Fibroblast of peridontal ligament (primary cell): Measurements from ENCODE around the gene SEL1L2.

ENCODE experiments used
- DNase-seq: peaks from one replicate; pipeline ENCODE4 v3.0.0-alpha.2; 2010; ENCODE audit errors: extremely low read depth

SEL1L2 gene

DNA sequence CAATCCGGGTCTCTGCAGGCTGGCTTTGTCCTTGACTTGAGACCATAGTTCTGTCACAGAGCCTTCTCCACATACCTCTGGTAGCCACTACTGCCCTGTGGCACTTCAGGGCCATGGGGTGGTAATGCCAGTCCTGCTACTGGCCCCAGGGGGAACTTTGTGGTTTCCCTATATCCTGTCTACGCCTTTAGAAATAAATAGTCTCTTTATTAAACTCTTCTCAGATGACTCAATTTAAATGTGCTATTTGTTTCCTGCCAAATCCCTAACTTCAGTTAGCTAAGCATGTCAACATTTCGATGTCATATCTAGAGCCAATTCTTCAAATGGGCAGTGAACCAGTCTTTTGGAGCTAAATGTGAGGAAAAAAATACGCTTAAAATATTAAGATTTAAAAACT lies 60.1 kb downstream of the SEL1L2 start:
- DNase-seq, result no peak

DNA sequence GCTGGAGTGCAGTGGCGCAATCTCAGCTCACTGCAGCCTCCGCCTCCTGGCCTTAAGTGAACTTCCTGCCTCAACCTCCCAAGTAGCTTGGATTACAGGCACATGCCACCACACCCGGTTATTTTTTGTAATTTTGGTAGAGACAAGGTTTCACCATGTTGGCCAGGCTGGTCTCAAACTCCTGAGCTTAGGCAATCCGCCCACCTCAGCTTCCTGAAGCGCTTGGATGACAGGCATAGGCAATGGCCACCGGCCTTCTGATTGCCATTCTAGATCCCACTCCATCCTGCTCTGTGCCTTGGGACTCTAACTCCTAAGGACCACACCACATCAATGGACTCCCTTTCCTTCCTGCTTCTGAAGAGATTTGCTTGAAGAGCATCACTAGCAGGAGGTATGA lies 60.6 kb downstream of the SEL1L2 start:
- no peak for DNase-seq

DNA sequence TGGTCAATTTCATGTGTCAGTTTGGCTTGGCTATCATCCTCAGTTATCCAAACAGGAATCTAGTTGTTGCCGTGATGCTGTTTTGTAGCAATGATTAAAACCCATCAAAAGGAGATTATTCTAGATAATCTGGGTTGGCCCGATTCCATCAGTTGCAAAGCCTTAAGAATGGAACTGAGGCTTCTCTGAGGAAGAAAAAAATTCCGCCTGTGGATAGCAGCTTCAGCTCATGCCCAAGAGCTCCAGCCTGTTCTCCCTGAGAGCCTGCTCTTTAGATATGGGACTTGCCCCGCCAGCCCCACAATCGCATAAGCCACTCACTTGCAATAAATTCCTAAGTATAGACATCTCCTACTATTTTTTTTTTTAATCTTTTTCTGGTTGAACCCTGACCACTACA lies 61.5 kb downstream of the SEL1L2 start:
- DNase-seq, result no peak

DNA sequence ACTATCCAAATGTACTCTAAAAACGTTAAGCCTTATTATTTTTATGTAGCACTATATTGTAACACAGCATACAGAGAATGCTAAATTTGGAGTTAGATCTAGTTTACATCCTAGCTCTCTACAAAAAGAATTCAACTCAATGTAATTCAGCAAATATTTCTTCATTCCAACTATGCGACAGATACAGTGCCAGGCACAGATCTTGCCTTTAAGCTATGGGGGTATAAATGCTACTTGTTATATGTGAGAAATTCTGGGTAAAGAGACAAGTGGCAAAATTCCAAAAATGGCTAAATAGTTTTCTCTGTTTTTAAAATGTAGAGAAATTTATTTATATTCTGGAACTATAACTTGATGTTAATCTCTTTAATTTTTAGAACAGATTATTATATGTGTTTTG lies 63.2 kb downstream of the SEL1L2 start:
- no peak for DNase-seq

DNA sequence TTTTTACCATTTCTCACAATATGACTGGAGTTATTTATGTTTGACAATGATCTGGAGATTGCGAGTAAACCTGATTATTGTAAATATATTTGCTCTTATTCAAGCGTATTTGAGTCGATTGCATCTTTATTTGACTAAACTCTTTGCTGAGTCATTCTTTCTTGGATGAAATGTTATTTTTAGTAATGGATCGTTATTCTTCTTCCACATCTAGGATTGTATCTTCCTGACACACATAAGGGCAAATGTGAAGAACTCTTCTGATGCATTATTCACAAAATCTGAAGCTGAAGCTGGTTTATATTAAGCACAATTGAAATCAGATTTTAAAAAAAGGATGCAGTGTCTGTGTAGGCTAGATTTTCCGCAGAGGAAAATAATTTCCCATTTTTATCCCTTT lies 68.2 kb downstream of the SEL1L2 start:
- DNase-seq, result no peak

DNA sequence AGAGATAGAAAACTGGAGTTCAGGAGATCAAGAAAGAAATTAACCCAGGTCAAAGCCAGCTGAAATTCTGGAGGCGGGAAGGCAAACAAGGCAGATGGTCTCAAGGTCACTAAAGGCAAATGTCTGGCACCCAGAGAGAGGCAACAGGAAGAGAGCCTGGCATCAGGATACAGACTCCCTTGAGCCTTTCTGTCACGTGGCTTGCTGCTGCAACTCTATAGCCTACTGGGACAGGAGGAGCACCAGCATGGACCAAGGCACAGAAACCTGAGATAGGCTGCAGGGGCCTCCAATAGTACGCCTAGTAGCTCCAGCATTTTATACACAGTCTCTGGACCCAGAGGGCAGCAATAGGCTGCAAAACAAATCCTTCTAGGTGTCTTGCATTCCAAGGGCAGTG lies 75.1 kb downstream of the SEL1L2 start:
- DNase-seq, result no peak

DNA sequence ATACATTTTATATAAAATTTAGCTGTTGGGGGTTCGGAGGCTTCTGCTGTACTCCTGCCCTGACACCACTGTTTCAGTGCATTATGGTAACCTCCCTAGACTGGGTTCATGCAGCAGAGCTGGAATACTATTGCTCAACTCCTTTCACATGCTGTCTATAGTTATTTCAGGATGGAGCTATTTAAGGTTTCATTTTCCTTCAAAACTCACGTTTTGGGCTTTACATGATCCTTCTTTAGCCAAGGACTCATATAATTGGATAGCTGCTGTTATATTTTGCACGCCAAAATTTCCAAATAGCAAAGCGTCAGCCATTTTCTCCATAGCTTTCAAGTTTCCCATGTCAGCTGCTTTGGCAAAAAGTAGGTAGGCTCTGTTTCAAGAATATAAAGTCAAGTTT lies 76.8 kb downstream of the SEL1L2 start:
- no peak for DNase-seq

DNA sequence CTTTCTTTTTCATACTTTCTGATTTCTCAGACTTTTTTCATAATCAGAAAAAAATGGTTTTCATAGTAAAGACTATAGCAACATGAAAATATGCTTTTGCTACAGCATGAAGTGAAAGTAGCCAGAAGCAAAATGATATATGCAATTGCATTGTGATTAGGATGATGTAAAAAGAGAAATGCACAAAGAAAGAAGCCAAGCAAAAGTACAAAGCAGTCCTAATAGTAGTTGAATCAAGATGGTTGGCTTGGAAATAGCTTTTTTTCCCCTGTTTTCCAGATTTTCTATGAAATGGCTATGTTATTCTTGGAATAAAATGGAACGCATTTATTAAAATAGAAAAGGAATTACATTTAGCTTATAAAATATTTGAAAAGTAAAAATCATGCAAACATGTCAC lies 77.3 kb downstream of the SEL1L2 start:
- DNase-seq, result no peak

DNA sequence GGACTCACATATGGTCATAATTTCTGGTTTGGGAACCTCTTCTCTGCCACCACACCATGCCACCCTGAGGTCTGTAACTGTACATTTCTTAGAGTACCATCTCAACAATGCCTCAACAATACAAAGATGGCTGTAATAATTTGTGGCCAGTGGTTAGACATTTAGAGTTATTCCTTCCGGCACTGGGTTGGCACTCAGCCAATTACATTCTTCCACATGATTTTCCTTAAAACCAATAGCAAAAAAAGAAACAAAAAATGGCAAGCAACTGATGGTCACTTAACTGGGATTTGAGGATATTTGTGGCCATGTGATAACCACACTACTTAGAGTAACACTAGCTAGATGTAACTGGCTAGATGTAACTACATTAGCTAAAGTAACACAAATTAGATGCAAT lies 79.9 kb downstream of the SEL1L2 start:
- peak; percentile 3 for DNase-seq

DNA sequence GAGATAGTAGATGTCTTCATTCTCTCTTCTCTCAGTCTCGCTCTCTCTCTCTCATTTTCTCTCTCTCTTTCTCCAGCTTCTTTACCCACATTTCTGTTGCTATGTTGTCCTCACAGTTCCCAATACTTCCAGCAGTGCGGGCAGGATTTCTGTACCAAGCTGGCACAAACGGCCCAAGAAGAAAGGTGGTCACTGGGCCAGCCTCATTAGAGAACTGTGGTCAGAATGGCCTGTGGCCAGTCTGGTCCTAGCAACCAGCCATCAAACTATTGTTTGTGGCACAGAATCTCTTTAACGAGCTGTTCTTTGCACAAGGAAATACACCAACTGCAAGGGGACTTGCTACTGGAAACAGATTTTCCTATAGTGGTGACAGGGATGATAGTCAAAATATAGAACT lies 81.3 kb downstream of the SEL1L2 start:
- DNase-seq, result no peak

DNA sequence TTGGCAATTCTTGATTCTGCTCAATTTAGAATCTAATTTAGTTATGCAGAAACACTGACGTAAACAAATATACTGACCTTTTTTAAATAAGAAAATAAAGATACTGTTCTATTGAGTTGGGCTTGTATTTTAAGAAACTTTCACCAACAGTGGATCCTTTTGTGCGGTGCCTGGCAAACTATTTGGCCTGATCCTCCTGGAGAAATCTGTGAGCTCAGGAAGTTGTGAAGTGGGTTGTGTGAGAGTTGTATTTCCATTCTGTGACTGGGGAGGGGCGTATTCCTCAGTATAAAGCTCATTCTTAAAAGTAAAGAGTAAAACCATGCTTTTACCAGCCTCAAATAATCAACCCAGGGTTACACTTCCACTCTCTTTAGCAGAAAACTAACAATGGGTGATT lies 85.6 kb downstream of the SEL1L2 start:
- no peak for DNase-seq

DNA sequence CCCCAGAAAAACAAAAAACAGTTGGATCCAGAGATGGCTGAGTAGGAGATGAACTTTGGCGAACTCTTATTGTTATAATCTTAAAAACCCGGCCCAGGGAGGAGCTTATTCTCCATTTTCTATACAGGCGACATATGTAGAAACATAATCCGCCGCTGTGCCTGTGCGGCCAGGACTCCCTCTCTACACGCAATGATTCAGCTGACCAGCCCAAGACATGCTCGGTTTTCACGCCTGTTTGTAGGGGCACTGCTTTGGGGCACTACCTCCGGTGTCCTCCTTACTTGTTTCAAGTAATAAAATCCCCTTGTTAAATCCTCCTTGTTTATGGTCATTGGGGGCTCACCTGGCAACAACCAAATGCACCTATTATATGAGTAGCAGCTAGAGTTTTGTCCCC lies 89.9 kb downstream of the SEL1L2 start:
- no peak for DNase-seq

DNA sequence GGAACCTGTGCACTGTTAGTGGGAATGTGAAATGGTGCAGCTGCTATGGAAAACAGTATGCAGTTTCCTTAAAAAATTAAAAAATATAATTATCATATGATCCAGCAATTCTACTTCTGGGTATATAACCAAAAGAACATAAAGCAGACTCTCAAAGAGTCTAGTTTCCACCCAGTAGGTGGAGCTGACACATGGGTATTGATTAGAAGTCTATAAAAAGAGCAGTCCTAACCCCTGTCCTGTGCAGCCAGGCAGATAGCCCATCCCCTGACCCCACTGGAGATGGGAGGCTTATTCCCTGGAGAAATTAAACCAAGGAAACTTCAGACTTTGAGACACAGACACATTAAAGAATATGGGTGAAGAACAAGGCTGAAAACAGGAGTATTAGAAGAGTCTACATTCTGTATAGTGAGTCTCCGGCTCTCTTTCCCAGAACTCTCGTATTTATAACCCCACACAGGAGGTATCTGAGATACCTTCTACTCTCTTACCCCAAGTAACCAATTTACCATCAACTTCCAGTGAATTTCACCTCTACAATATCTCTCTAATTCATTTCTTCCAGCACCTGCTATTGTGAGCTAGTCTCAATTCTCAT lies 92.3 kb downstream of the SEL1L2 start:
- DNase-seq, result no peak

DNA sequence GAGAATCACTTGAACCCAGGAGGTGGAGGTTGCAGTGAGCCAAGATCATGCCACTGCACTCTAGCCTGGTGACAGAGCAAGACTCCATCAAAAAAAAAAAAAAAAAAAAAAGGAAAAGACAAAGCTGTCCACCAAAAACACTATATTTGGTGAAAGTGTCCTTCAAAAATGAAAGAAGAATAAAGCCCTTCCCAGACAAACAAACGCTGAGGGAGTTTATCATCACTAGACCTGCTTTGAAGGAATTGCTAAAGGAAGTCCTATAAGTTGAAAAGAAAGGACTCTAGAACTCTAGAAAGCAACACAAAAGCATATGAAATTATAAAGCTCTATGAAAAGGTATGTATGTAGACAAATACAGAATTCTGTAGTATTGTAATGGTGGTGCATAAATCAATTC lies 98.8 kb downstream of the SEL1L2 start:
- DNase-seq, result no peak

DNA sequence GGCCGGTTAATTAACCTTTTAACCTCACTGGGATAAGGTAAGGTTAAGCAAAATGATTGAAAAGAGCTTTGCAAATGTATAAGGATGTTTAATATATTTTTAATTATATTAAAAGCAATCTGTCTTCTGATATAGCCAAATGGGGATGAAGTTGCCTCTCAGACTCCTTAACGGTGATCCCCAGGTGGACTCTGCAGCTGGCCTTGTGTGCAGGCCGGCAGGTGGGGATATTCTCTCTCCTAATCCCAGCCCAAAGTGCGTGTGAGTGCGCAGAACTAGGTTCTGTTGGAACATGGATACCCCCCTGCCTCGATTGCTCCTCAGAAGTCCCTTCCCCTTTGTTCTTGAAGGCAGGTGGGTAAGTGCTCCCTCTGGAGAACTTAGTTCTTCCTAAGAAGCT lies 105.6 kb downstream of the SEL1L2 start:
- DNase-seq, result no peak

DNA sequence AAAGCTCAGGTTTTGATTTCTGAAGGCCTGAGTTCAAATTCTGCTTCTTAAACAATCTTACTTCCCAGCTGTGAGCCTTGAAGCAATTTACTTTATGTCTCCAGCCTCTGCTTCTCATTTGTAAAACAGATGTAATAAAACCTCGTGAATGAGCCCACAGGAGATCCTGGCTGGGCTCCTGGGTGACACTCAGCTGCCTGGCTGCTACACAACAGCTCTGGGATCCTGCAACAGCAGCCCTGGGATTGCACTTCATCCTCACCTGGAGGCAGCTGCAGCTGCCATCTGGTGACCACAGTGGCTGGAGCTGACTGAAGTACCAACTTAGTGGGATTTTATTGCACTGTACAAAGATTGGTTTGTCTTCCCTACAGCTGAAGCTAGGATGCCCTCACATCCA lies 107.0 kb downstream of the SEL1L2 start:
- DNase-seq, result no peak

DNA sequence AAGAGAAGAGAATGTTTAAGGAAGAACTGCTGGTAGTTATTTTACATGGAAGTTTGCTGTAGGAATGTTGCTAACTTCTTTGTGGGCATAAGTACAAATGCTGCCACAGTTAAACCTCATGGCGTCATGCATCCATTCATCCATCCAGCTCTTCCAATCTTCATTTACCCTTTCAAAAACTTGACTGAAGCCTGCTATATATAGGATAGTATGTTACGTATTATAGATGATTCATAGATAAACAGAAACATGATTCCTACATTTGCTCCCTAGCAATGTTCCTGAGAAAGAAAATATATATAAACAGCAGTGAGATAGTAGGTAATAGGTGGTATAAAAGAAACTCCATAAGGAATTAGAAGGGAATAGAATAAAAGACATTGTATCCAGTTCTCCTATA lies 111.8 kb downstream of the SEL1L2 start:
- DNase-seq, result no peak

DNA sequence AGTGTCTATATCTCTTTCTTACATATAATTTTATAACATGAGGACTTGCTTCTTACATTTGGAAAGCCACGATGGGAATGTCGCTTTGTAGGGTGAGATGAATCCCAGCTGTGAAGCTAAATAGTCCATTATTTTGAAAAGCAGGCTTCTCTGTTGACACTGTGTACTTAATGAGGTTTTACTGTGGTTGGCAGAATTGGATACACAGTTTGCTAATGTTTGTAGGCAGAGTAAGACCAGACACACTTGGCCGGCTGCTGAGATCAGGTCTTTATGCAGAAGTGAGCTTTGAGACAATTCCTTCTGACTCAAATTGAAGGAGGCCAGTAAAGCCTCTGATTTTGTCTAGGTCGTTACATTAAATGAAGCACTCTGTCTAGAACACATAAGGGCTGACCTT lies 112.6 kb downstream of the SEL1L2 start:
- DNase-seq, result no peak

DNA sequence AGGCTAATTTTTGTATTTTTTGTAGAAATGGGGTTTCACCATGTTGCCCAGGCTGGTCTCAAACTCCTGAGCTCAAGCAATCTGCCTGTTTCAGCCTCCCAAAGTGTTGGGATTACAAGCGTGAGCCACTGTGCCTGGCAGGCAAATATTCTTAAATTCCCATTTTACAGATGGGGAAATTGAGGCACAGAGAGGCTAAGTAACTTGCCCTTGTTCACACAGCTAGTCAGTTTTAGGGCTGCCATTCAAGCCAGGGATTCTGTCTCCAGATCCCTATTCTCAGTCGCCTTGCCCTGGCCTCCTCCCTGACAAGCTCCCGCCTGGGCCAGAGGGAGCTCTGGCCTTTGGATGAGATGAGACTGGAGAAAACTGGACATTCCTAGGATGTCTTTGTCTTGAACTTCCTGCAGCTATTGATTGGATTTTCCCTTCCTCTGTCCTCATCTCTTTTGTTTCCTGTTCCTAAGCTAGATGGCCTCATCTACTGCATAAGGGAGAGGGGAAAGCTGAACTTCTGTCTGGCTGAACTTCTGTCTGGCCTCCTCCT lies 115.1 kb downstream of the SEL1L2 start:
- no peak for DNase-seq

DNA sequence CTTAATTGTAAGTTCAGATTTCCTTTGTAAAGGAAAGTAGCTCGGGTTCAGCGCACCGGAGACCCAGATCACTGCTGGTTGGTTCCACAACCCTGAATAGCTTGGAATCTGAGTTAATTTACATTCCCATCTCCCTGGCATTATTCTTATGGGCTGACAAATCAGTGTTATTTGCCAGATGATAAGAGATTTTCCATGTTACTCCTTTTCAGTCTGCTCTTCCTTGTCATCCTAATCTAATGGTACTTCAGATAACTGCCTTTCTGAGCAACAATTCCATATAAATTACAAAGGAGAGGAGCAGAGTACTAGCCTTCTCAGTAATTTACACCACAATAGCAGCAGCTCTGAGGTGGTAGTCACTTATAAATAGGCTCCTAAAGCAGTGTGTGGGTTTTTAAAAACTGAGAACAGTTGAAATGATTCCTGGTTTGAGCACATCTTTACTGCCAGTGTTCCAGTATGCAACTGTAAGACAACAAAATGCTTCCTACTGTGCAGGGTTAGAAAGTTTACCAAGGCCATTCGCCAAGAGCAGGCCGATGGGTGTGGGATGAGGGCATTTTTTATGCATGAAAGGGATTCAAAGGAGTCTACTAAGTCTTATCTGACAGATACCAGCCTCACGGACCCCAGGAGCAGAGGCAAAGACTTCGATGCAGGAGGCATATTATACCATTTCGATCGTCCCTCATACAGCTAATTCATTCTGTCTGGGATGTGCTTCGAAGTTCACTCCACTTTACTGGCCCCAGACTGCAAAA lies 115.8 kb downstream of the SEL1L2 start:
- DNase-seq, result no peak

DNA sequence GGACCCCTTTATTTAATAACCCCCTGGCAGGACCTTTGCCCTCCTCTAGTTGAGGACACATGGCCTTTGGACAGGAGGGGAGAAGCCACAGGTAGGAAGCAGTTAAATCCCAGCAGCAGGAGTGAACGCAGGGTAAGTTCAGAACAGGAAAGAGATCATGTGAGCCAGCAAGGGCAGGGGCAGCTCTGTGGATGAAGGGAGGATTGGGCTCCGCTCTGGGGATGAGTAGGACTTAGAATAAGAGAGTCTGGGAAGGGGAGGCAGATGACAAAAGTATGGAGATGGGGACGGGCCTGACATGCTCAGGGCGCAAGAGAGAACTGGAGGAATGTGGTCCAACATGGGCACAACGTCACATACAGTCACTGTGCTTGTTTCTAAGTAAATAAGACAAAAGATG lies 116.6 kb downstream of the SEL1L2 start:
- no peak for DNase-seq

DNA sequence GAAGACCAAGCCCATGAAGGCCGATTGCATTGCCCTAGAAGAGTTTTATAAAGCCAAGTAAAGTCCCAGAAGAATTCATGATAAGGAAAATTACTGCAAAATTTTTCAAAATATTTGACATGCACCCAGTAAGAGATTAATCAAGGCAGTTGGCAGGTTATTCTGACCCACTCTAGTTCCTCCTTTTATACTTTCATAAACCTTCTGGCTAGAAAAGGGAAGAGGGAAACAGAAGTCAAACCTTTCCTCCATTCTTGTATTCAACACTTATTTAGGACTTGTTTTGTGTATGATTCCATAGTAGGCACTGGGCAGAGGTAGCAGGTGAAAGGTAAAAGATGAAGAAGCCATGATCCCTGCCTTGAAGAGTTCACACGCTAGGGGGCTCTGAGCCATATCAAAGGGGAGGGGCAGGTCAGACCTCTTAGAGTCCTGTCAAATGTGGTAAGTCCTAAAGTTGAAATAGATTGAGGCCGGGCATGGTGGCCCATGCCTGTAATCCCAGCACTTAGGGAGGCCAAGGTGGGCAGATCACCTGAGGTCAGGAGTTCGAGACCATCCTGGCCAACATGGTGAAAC lies 120.2 kb downstream of the SEL1L2 start:
- DNase-seq, result no peak

DNA sequence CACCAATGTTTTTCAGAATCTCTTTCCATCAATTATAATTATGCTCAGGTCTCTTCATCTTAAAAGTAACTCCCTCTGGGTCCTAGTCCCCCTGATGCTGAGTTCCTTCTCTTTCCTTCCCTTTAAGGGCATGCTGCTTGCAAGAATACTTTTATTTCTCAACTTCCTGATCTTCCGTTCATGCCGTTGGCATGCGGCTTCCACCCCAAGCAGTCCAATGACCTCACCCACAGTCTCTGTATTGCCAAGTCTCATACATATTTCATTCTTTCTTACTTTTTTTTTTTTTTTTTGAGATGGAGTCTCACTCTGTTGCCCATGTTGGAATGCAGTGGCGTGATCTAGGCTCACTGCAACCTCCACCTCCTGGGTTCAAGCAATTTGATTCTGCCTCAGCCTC lies 122.1 kb downstream of the SEL1L2 start:
- peak; percentile 19 for DNase-seq
